NCI-H748 (cell line): Measurements from ENCODE around the gene PFKFB1.

Experiments used
- DNase-seq: peaks from one replicate; lab custom pipeline; 2025; ENCODE audit not compliant: unreplicated experiment; lab: John Stamatoyannopoulos, UW

The PFKFB1 gene

DNA sequence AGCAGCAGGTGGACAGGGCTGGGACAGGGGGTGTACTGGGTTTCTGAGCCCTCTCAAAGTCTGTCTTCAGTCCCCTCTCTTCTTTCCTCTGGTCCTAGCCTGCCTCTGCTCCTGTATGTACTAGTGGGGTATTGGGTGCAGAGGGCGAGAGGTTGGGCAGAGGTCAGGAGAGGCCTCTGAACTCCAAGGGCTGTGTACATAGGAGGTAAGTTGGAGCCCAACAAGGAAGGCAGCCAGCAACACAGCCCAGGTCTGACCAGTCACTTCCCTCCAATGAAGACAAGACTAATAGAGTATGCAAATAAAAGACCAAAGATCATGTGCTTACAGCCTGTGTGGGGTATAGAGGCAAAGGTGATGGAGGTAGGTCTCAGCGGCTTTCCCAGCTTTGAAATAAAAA, at the start of gene PFKFB1:
Gene PFKFB1 (minus strand): TSS at position 90 of the 400 bp plus-strand sequence. CDS start 181 bp downstream, outside the sequence.
- DNase-seq: no peak

DNA sequence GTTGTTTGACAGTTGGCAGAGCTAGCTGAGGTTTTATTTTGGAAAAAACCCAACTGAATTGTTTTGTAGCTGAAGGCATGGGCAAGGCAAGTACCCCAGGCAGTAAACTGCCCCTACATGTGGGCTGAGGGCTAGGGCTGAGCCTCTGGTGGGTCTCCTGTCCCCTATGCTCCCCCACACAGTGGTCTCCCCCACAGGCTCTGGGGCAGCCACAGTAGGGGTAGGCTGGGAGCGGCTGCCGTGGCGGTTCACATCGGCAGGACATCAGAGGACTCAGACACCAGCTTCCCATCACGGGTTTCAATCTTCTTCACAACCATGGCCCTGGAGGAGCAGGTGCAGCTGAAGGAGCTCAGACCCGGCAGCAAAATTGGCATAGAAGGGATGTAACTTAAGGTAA, 47.5 kb upstream of the PFKFB1 start:
- no peak for DNase-seq

DNA sequence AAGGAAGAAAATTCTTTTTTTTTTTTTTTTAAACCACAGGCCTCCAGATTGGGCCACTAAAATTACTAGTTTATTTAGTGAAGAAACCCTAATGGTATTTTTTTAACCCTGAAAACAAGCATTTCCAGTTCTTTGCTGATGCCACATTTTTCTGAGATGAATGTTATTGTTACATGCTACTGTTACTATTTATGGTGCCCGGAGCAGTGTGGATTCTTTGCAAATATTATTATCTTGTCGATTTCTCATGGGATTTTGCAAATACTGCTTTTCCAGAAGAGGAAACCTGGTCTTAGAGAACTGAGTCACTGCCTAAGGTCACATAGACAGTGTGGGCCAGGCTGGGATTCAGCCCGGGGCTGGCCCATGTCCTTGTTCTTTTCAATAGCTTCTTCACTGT, 45.5 kb upstream of the PFKFB1 start:
- DNase-seq: no peak

DNA sequence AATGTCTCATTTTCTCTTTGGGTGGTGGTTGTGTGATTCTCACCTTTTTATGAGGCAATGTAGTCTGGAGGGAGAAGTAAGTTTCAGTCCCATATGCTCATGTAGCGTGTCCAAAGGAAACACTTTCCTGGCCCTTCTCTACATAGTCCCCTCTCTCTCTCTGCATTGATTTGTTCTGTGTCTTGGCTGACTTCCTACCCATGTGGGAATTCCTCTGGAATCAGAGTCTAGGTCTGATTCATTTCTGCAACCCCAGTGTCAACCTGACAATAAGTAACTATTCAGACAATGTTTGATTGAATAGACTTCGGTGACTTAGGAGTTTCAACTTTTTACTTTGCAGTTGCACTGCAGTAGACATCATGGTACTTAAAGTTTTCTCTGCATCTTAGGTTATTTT, 39.4 kb upstream of the PFKFB1 start:
- DNase-seq: no peak

DNA sequence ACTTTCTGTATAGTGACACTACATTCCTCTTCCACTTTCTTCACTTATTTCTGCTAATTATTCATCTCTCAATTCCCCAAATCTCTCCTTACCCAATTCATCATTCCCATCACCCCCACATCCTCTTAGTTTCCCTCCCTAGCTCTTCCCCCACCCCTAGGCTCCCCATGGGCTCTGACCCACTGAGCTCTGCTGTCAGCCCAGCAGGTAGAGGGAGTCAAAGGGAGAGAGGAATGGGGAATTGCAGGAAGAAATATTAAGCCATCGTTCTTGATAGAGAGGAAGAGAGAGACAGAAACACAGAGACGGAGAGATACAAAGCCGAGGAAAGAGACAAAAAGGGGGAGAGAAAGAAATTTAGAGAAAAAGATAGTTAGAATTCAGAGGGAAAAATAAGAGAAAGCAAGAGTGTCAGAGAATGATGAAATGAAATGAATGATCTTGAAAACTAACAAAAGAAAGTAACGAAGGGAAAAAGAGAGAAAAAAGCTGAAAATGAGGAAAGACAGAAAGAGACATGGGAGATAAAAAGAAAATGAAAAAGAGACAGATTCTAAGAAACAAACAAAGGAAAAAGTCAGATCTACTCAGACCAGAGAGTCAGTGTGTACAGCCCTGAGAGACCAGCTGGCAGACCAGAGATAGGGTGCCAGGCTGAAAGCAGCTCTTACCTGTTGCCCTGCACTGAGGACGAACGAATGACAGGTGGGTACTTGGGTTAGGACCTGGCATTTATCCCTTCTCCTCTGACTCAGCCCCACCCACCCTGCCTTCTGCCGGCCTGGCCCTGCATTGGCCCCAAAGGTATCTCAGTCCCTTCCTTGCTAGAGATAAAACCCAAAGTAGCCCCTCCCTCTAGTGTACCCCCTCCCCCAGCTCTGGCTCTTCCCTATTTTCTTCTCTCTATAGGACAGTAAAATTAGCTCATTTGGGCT, 36.5 kb upstream of the PFKFB1 start, which contains the start of gene ALAS2:
Gene ALAS2 (minus strand): TSS at position 707 of the 935 bp plus-strand sequence. CDS start 4,977 bp downstream, outside the sequence.
- no peak for DNase-seq

DNA sequence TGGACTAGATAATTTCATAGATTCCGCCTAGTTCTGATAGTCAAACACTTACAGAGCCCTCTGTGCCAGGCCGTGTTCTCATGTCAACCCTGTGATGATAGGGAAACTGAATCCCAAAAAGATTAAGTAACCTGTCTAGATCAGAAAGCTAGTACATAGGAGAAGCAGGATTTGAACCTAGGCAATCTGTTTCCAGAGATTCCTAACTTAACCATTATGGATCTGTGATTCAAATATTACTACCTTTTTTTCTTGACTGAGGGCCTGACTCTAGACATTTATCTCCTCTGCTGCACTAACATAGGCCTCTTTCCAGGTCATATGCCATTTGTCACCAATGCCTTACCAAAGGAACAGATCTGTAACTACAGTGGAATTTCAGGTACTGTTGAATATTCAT, 35.3 kb upstream of the PFKFB1 start:
- no peak for DNase-seq

DNA sequence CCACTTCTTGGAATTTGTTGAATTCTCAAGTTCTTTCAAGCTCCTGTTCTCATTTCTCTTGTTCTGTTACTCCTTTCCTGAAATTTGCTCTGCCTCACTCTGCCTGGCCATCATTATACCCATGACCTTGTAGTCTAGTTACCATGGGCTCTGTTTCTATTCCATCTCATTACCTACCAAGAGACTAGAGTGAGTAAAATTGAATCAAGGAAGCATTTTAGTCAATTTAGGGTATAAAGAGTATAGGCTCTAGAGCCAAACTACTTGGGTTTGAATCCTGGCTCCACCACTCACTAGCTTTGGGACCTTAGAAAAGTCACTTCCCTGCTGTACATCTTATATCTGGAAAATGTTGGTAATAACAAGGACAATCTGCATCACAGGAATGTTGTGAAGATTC, 34.6 kb upstream of the PFKFB1 start:
- no peak for DNase-seq

DNA sequence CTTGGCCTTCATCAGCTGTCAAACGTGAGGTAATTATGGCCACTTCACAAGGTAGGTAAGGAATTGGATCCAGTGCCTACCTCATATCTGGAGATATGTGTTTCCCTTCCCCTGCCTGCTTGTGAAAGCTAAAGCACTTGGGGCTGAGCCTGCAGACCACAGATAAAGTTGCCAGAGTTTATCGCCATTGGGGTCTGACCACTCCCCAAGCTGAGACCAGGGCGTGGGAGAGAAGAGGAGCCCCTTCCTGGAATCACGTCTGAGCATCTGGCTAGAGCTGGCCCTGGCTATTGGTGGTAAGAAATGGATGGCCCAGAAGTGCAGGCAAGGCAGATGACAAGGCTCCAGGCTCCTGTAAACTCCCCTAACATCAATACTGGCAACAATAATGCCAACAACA, 34.1 kb upstream of the PFKFB1 start:
- no peak for DNase-seq

DNA sequence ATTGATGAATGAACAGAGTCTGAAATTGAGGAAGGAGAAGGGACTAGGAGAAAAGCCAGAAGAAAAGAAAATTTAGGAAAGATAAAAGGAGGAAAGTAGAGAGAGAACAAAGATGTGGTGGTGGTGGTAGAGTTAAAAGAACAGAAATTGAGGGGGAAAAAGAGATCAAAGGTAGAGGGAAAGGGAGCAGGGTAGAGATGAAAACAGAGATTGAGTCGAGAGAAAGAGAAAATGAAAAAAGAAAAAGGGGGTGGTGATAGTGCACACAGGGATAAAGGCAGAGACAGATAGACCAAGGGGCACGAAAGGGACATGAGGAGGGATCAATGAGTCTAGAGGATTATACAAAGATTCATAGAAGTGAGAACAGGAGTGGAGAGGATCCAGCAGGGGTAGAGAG, 32.9 kb upstream of the PFKFB1 start:
- no peak for DNase-seq

DNA sequence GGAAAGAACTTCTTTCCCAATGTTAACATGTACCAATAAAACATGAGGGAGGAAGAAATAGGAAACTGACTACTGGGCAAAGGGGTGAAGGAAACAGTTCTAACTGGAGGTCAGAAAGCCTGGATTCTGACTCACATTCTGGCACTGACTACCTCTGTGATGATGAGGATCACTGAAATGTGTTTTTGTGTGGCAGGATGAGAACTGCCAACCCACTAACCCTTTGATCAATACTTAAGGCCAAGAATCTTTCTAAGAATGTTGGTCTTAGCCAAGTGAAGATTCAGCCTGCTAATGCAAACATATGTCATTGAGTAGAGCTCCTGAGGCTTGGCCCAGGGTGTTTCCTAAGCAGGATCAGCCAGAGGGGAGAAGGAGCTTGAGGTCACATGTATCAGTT, 32.2 kb upstream of the PFKFB1 start:
- DNase-seq: no peak

DNA sequence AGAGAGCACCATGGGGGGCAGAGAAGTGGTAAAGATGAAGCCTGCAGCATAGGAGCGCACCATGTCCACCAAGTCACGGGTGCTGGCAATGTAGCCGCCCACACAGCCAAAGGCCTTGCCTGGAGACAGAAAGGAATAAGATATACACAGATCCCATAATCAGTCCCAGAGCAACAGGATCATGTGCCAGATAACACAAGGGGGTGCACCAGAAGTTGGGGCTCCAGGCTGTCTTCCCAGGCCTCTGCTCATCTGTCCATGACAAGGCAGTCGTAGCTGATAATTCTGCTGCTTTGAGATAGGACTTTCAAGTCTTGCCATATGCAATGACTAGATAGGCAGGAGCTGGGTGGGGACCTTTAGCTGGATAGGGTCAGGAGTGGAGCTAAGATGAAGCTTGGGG, 20.9 kb upstream of the PFKFB1 start:
- no peak for DNase-seq

DNA sequence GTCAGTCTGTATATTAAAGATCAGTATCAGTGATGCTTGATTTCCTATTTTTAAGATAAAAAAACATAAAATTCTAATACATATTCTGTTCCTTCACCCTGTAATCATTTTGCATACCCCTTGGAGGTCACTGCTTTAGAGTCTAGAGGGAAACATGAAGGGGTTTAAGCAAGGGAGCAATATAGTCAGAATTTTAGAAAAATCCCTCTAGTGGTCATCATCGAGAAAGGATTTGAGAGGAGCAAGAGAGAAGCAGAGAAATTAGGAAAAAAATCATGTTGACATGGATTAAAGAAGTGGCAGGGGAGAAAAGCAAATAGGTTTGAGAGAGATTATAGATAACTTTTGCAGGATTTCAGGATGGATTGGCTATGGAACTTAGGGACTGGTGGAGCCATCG, 17.3 kb upstream of the PFKFB1 start:
- peak; percentile 2 for DNase-seq

DNA sequence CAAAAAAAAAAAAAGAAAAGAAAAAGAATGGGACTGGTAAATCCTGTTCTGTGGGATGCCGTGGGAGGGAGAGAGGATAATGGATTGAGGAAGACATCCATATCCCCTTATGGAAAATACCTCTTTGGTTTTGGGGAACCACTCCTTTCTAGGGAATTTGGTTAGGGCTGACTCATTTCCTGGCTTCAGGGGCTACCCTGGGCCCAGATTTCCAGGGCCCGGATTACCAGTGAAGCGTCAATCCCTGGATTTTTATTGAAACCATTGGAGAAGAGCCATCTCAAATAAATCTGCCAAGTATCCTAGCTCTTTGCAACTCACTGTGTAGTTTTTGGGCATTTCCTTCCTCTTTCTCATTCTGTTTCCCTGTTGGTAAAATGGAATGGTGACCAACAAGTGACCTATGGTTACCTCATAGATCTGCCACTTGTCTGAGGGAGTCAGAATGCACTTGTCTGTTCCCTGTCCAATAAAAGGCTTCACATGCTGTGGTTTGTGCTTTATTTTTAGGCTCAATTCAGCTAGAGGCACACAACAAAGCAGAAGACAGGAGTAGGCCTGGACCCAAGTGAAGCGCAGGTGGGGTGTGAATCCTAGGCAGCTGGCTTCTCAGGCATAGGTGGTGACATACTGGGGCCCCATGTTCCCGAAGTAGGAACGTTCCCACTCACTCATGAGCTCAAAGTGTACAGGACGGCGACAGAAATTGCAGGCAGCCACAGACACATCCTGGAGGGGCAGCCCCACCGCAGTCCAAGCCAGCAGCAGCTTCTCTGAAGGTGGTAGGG, 14.8 kb upstream of the PFKFB1 start:
- DNase-seq: no peak

DNA sequence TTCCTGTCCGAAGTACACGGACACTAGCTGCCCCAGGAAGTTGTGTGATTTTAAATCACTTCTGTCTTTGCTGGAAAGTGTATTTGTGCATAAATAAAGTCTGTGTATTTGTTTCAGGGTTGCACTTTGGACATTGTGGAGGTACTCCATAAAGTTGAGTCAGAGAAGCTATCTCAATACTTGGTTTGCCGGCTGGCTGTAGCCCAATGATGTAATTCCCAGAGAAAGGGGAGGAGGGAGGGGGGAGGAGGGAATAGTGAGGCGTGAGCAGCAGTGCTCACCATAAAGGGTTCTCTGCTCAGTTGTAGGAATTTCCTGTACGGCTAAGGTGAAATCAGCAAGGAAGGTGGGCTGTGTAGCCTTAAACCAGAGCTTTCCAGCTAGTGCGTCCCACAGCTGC, 13.7 kb upstream of the PFKFB1 start:
- DNase-seq: no peak

DNA sequence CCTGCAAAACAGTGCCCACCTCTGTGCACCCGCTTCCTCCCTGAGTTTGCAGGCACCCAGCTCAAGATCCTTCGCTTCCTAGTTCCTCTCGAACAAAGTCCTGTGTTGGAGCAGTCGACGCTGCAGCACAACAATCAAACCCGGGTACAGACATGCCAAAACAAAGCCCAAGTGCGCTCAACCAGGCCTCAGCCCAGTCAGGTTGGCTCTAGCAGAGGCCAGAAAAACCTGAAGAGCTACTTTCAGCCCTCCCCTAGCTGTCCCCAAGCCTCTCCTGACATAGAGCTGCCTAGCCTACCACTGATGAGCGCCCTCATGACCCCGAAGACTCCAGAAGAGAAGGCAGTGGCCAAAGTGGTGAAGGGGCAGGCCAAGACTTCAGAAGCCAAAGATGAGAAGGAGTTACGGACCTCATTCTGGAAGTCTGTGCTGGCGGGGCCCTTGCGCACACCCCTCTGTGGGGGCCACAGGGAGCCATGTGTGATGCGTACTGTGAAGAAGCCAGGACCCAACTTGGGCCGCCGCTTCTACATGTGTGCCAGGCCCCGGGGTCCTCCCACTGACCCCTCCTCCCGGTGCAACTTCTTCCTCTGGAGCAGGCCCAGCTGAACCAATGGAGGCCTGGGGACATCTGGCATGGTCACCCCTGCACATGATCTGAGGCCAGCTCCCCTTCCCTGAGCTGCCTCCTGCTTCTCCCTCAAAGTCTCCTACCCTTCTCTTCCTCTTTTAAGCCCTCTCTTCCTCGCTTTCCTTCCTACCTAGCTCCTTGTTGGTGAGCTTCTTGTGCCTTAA, 13.0 kb upstream of the PFKFB1 start:
- no peak for DNase-seq

DNA sequence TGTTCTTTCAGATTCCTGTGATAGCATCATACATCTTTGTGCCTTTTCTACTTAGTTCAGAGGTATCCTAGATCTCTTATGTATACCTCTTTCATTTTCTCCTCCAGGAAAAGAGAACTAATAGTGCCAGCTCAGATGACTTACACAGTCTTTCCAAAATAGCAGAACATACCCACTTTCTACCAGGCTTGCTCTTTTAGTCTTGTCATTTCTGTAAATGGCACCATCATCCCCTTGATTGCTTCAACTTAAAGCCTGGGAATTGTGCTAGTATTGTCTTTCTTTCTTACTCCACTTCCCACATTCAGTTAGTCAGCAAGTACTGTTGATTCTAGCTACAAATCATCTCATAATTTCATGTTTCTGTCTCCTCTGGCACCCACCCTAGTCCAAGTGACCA, 11.3 kb upstream of the PFKFB1 start:
- no peak for DNase-seq

DNA sequence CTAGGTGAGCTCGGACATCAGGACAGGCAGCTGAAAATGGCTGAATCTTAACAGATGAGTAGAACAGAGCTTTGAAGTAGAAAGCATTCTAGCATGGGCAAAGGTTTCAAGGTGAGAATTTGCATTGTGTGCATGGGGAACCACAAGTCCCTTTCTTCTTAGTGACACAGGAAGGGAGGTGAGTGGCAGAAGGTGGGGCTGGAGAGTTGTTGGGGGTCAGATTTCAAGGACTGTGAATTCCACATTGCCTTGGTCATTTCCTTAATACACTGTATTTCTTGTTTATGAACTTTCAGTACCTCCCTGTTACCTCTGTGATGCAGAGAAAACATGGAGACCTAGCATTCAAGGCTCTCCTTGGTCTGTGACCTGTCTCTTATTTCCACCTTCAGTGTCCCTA, 10.2 kb upstream of the PFKFB1 start:
- no peak for DNase-seq

DNA sequence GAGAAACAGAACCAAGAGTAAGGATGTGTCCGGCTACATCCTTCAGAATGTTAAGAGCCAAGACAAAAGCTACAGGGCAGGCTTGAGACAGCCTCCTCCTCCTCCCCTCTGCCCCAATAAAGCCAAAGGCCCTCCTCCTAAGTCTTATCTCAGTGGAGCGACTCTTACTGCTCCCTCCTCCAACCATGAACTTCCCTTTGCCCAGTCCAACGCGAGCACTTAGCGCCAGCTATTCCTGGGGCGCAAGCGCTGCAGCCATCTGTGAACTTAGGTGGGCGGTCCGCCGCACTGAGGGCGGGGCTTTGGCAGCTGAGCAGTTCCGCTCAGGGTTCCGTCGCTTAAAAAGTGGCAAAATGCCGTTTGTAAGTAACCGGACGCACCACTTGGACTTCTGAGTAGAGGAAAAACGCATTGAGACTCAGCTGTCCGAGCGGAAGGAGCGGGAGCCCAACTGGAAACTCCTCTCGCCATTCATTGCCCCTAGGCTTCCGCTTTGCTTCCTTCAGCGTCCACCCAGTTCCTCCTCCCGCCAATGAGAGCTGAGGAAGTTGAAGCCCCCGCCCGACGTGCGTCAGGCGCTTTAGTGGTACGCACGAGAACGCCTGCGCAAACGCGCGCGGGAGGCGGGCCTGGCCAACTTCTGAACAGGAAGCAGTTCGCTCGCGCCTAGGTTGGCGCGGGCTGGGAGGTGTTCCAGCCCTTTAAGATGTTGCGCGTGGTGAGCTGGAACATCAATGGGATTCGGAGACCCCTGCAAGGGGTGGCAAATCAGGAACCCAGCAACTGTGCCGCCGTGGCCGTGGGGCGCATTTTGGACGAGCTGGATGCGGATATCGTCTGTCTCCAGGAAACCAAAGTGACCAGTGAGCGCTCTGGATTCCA, 6.0 kb upstream of the PFKFB1 start, which contains the start of gene APEX2:
Gene APEX2 (plus strand): TSS at position 647 of the 882 bp plus-strand sequence. CDS start 60 bp downstream, at position 707.
- DNase-seq: peak; percentile 95

DNA sequence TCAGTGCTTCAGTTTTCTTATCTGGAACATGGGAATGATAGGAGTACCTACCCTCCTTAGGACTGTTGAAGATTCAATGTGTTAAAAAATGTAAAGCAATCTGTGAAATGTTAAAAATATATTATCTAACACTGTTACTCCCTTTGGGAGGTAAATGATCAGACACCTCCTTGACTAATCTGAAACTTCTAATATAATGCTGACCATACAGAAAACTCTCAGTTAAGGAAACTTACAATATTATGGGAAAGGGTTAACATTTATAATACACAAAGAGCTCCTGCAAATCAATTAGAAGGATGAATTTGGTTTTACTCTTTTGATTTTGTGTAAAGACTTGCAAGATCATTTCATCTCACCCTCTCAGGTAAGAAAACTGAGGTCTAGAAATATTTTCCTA, 1.6 kb upstream of the PFKFB1 start:
- DNase-seq: no peak
